Testis (tissue), 2 donors: ENCODE results near the gene ZNF550.

ENCODE experiments used
- POLR2A ChIP-seq: fragments of 450-650 bp; IDR thresholded peaks from one replicate; pipeline ENCODE4 v1.6.1; 2017; ENCODE audit warnings: antibody characterized with exemption, mild to moderate bottlenecking, moderate library complexity
- TF ChIP-seq, protein P1 (sequence below), 3 experiments: fragments of 450-650 bp in 2 of 3; fragments of 200-600 bp in 1 of 3; sonication (generic) in 1 of 3; IDR thresholded peaks; one replicate each; pipeline ENCODE4 v1.5.1; 2016 to 2019; ENCODE audit warnings: antibody characterized with exemption in 3 of 3, mild to moderate bottlenecking in 2 of 3, moderate library complexity in 1 of 3

DNA sequence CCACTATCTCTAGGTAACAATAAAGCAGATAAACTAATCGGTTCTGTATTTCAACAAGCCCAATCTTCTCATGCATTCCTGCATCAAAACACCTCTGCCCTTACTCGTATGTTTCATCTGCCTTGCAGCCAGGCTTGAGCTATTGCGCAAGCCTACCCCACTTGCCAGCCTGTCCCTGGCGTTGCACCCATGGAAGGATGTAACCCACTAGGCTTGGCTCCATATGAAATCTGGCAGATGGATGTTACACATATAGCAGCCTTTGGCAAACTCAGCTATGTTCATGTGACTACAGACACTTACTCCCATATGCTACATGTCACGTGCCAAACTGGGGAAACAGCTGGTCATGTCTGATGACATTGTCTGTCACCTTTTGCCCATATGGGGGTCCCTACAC, 44.4 kb downstream of the ZNF550 start:
- no peak for TF ChIP-seq POLR2A
- TF ChIP-seq, protein P1, sequence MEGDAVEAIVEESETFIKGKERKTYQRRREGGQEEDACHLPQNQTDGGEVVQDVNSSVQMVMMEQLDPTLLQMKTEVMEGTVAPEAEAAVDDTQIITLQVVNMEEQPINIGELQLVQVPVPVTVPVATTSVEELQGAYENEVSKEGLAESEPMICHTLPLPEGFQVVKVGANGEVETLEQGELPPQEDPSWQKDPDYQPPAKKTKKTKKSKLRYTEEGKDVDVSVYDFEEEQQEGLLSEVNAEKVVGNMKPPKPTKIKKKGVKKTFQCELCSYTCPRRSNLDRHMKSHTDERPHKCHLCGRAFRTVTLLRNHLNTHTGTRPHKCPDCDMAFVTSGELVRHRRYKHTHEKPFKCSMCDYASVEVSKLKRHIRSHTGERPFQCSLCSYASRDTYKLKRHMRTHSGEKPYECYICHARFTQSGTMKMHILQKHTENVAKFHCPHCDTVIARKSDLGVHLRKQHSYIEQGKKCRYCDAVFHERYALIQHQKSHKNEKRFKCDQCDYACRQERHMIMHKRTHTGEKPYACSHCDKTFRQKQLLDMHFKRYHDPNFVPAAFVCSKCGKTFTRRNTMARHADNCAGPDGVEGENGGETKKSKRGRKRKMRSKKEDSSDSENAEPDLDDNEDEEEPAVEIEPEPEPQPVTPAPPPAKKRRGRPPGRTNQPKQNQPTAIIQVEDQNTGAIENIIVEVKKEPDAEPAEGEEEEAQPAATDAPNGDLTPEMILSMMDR (IDR thresholded peaks at IDR 0.05), result no peak
